GM12878 (cell line): ENCODE results near the gene RHOC. TPM values are rescaled to one million over a fixed set of nuclear protein-coding genes. Genes with fewer than 3 reads are reported as not detected.

Source experiments
- ATAC-seq: fragments of 200-7000 bp; cut with Tn5 transposase; 3 replicates; pipeline ENCODE4 v1.9.1; 2020; ENCODE audit warnings: mild to moderate bottlenecking, moderate library complexity
- BruUV-seq: library from RNA; stranded (reverse); fragments of 400-500 nt; replicated peaks from 2 replicates; lab custom pipeline; 2021; lab: Mats Ljungman, UMichigan
- CTCF ChIA-PET: fragments of 300-600 bp; sonication (Branson Sonifier 250); formaldehyde crosslinking; extraction: SDS; loops from one replicate; lab custom pipeline; 2021; ENCODE audit warnings: inconsistent platforms; lab: Yijun Ruan, JAX
- POLR2A ChIA-PET: fragments of 350-600 bp; formaldehyde crosslinking; extraction: SDS; loops from one replicate; lab custom pipeline; 2021; ENCODE audit warnings: inconsistent platforms; lab: Charles Lee
- RAD21 ChIA-PET: fragments of 300-600 bp; sonication (Branson Sonifier 250); formaldehyde crosslinking; loops from one replicate; lab custom pipeline; 2023; ENCODE audit warnings: antibody characterized with exemption; ENCODE audit not compliant: unreplicated experiment; lab: Charles Lee
- SMC1A ChIA-PET: fragments of 300-600 bp; sonication (Branson Sonifier 250); formaldehyde crosslinking; loops from one replicate; lab custom pipeline; 2023; ENCODE audit not compliant: unreplicated experiment, uncharacterized antibody; lab: Charles Lee
- DNase-seq: peaks from one replicate; pipeline ENCODE4 v3.0.0-alpha.2; 2011; ENCODE audit warnings: low read depth, low spot score
- FAIRE-seq: peaks from 3 replicates; lab custom pipeline; 2011; peaks lifted over from hg19 to GRCh38; lab: Jason Lieb, UNC
- H2AFZ ChIP-seq: 2 replicates; pipeline ENCODE4 v1.6.0; 2011; ENCODE audit warnings: low read depth, low read length, control low read depth; ENCODE audit not compliant: control insufficient read depth
- H3K27ac ChIP-seq: 2 replicates; pipeline ENCODE4 v1.5.1; 2011; ENCODE audit warnings: control low read depth; ENCODE audit not compliant: control insufficient read depth, insufficient read depth
- H3K27me3 ChIP-seq, 2 experiments: replicated peaks in 1 of 2; 2 replicates each; pipeline versions ENCODE4 v1.6.0 to v1.6.1; 2011; ENCODE audit warnings: low read length in 1 of 2; ENCODE audit not compliant: control insufficient read depth in 2 of 2, insufficient read depth in 2 of 2
- H3K36me3 ChIP-seq, 2 experiments: 2 replicates each; pipeline ENCODE4 v1.5.1; 2011; ENCODE audit warnings: low read length in 1 of 2; ENCODE audit not compliant: control insufficient read depth in 2 of 2, insufficient read depth in 2 of 2
- H3K4me1 ChIP-seq: 2 replicates; pipeline ENCODE4 v1.6.1; 2011; ENCODE audit warnings: mild to moderate bottlenecking, low read length, moderate library complexity, mixed read lengths; ENCODE audit not compliant: control insufficient read depth, insufficient read depth
- H3K4me2 ChIP-seq: 2 replicates; pipeline ENCODE4 v1.6.0; 2011; ENCODE audit warnings: control low read depth; ENCODE audit not compliant: control insufficient read depth, insufficient read depth
- H3K4me3 ChIP-seq: fragments of 200-600 bp; sonication (generic); 2 replicates; pipeline ENCODE4 v1.5.1; 2016
- H3K79me2 ChIP-seq: 2 replicates; pipeline ENCODE4 v1.6.0; 2011; ENCODE audit warnings: low read length; ENCODE audit not compliant: control insufficient read depth, insufficient read depth
- H3K9ac ChIP-seq: 2 replicates; pipeline ENCODE4 v1.8.0; 2011; ENCODE audit warnings: low read length, control low read depth, mixed read lengths; ENCODE audit not compliant: control insufficient read depth, insufficient read depth
- H3K9me3 ChIP-seq: replicated peaks from 3 replicates; pipeline ENCODE4 v1.5.1; 2011; ENCODE audit warnings: mild to moderate bottlenecking, low read length; ENCODE audit not compliant: control insufficient read depth, insufficient read depth
- H4K20me1 ChIP-seq: 2 replicates; pipeline ENCODE4 v1.6.0; 2011; ENCODE audit not compliant: control insufficient read depth, insufficient read depth
- ASH2L ChIP-seq: fragments of 300-600, 200-600 bp; sonication (generic); IDR thresholded peaks from 2 replicates; pipeline ENCODE4 v1.6.1; 2017; ENCODE audit warnings: low read depth, mild to moderate bottlenecking, borderline replicate concordance
- BCLAF1 ChIP-seq: fragments of 450-650 bp; IDR thresholded peaks from 2 replicates; pipeline ENCODE4 v1.6.1; 2017; ENCODE audit warnings: antibody characterized with exemption, mild to moderate bottlenecking, moderate library complexity
- CEBPZ ChIP-seq: fragments of 150-350 bp; IDR thresholded peaks from 2 replicates; pipeline ENCODE4 v1.6.1; 2016; ENCODE audit warnings: low read depth, low read length
- CHD4 ChIP-seq: fragments of 200-600 bp; sonication (generic); IDR thresholded peaks from 2 replicates; pipeline ENCODE4 v1.6.1; 2016; ENCODE audit warnings: mild to moderate bottlenecking
- EGR1 ChIP-seq, 2 experiments: IDR thresholded peaks; 1 replicate in 1 of 2; 2 replicates in 1 of 2; pipeline ENCODE4 v1.6.1; 2011 to 2012; ENCODE audit warnings: low read depth in 2 of 2, low read length in 2 of 2, borderline replicate concordance in 1 of 2, mild to moderate bottlenecking in 1 of 2, moderate library complexity in 1 of 2
- MTA3 ChIP-seq: IDR thresholded peaks from 2 replicates; pipeline ENCODE4 v1.6.1; 2012; ENCODE audit warnings: low read length, inconsistent platforms, borderline replicate concordance
- MXI1 ChIP-seq: fragments of 150-350 bp; IDR thresholded peaks from 2 replicates; pipeline ENCODE4 v1.6.1; 2011; ENCODE audit warnings: low read depth, mild to moderate bottlenecking, inconsistent platforms, low read length, improper control_type of control experiment
- NFYA ChIP-seq: IDR thresholded peaks from 2 replicates; pipeline ENCODE4 v1.6.1; 2011; ENCODE audit warnings: low read depth, mild to moderate bottlenecking, low read length, improper control_type of control experiment, borderline replicate concordance
- NRF1 ChIP-seq: conservative IDR thresholded peaks from 2 replicates; pipeline ENCODE4 v1.6.1; 2011; ENCODE audit warnings: mild to moderate bottlenecking, low read depth, low read length, improper control_type of control experiment
- POLR2AphosphoS2 ChIP-seq: IDR thresholded peaks from 2 replicates; pipeline ENCODE4 v1.6.1; 2011; ENCODE audit warnings: low read depth, mild to moderate bottlenecking, low read length, improper control_type of control experiment, moderate library complexity
- RAD21 ChIP-seq: IDR thresholded peaks from 2 replicates; pipeline ENCODE4 v1.6.1; 2011; ENCODE audit warnings: mild to moderate bottlenecking, low read depth, low read length, moderate library complexity; ENCODE audit not compliant: insufficient read depth
- SMC3 ChIP-seq: IDR thresholded peaks from 2 replicates; pipeline ENCODE4 v1.6.1; 2011; ENCODE audit warnings: low read length, improper control_type of control experiment, borderline replicate concordance
- TBL1XR1 ChIP-seq: IDR thresholded peaks from 2 replicates; pipeline ENCODE4 v1.6.1; 2012; ENCODE audit warnings: low read depth, low read length, improper control_type of control experiment
- YBX1 ChIP-seq: fragments of 450-650 bp; IDR thresholded peaks from 2 replicates; pipeline ENCODE4 v1.6.1; 2016; ENCODE audit warnings: antibody characterized with exemption
- WGBS: methylation state at CpG from one replicate; pipeline ENCODE4 v1.1.6; 2016; ENCODE audit warnings: low lambda C conversion rate; ENCODE audit not compliant: insufficient replicate concordance, insufficient coverage; ENCODE audit errors: missing lambda C conversion rate; 5-methylcytosine and 5-hydroxymethylcytosine counted together
- in situ Hi-C: fragments of 300-500 bp; cut with MboI; formaldehyde crosslinking; loops from 9 replicates; pipeline ENCODE4 v1.14.3; 2018; ENCODE audit warnings: mixed read lengths
- intact Hi-C: fragments of 100-400 bp; cut with micrococcal nuclease; formaldehyde crosslinking; loops from one replicate; pipeline ENCODE4 v1.14.2; 2022; ENCODE audit not compliant: unreplicated experiment
- polyA plus RNA-seq, 11 experiments: library from polyadenylated mRNA; depleted of rRNA in 4 of 11; unstranded in 6 of 11; stranded (reverse) in 5 of 11; fragments of >200 nt; fragmentation: Nextera tagmentation in 4 of 11; fragmentation: Illumina TruSeq in 1 of 11; extraction: Ambion mirVana in 4 of 11; extraction: Trizol in 1 of 11; gene quantifications; 1 replicate in 1 of 11; 2 replicates in 10 of 11; pipeline versions ENCODE4 v1.2.1 to v1.2.3, GENCODE V29; 2011 to 2016; ENCODE audit warnings: inconsistent platforms in 2 of 11, missing spikeins in 2 of 11, low read depth in 1 of 11
- total RNA-seq, 4 experiments: library from RNA; depleted of rRNA in 3 of 4; stranded (reverse); fragments of >200 nt in 3 of 4; fragmentation: Illumina TruSeq in 1 of 4; extraction: Trizol in 1 of 4; gene quantifications; 2 replicates each; pipeline versions ENCODE4 v1.2.1 to v1.2.3, GENCODE V29; 2013 to 2021

Gene RHOC
- total and polyA plus RNA-seq, 10 of the 15 experiments (the other 5 are each of a cell fraction or from before 2014, with no cell fraction given) = 20.6 to 371 (median 158) TPM

GRCh38 chr1:112673592-112674439 is 33.1 kb downstream of the RHOC start (continued):
- TF ChIP-seq YBX1 (no peak), MXI1 (no peak), SMC3 (0 out of 2 replicates have a peak, but pooled peaks have one; percentile 20)

- WGBS = 95% methylated on average over 1 of the region's 1 CpG
- no TSS peak for BruUV-seq
- ChIA-PET POLR2A (interaction anchor here (0.6 kb wide), 1 partner anchor 37 kb away, joined by 3 read pairs; no protein-coding TSS in a partner anchor), RAD21 (interaction anchor here (0.9 to 4.8 kb wide), 9 partner anchors 15 to 171 kb away, joined by 3 to 42 read pairs (median 7); partner anchors contain the start of genes CAPZA1 and ST7L), CTCF (interaction anchor here (0.7 to 6.2 kb wide), 15 partner anchors 8 to 281 kb away, joined by 3 to 33 read pairs (median 5); partner anchors contain the start of genes PPM1J and RHOC), SMC1A (interaction anchor here (0.7 to 3.9 kb wide), 12 partner anchors 9 to 282 kb away, joined by 3 to 28 read pairs (median 8); no protein-coding TSS in a partner anchor)
- no peaks in the 10 kb centered on the region for H3K27me3 ChIP-seq
- H3K27ac ChIP-seq = no peak overlapping the region
- peaks cover 17% of the 10 kb centered on the region for H3K79me2 ChIP-seq
- intact Hi-C loops = no loop called here
- no peaks in the 10 kb centered on the region for H4K20me1 ChIP-seq
- FAIRE-seq (no peak), DNase-seq (no peak), ATAC-seq (no peak)
- H3K9me3 ChIP-seq = no peaks in the 10 kb centered on the region
- H2AFZ ChIP-seq = no peak overlapping the region
- H3K4me2 ChIP-seq = no peak overlapping the region
- no peak overlapping the region for H3K9ac ChIP-seq
- peaks cover 9% of the 10 kb centered on the region for H3K4me1 ChIP-seq
- in situ Hi-C loops = no loop called here
- H3K4me3 ChIP-seq = no peak overlapping the region
- H3K36me3 ChIP-seq = peaks cover 0 to 9% of the 10 kb centered on the region in 2 experiments; a peak in 1 of 4 replicates
- no peak for TF ChIP-seq EGR1 (IDR thresholded peaks at IDR 0.05; ENCODE audit: borderline replicate concordance in 1 of 2, low read depth in 2 of 2, low read length in 2 of 2)
- TF ChIP-seq NRF1 = no peak
- TF ChIP-seq NFYA = no peak
- no peak for TF ChIP-seq POLR2AphosphoS2
- TF ChIP-seq CHD4 = no peak
- no peak for TF ChIP-seq MTA3
- no peak for TF ChIP-seq TBL1XR1
- TF ChIP-seq SMC3 = no peak
- TF ChIP-seq RAD21 = no peak
- no peak for TF ChIP-seq CEBPZ
- TF ChIP-seq BCLAF1 = no peak
- TF ChIP-seq ASH2L = no peak
- TF ChIP-seq YBX1 = no peak
Observed at GRCh38 chr1:112672842-112673241, 34.1 kb downstream of the RHOC start.
